Adrenal gland (tissue), 12 donors: ENCODE data around the gene MACROD2. TPM values are rescaled to one million over a fixed set of nuclear protein-coding genes. Genes with fewer than 3 reads are reported as not detected.

Source experiments
- DNase-seq, 7 donors: peaks; one replicate each; pipeline ENCODE4 v3.0.0-alpha.2; 2019 to 2020
- H3K27ac ChIP-seq, 5 donors: fragments of 200-600 bp; sonication (generic) in 4 of 5; 1 replicate in 3 of 5; 2 replicates in 2 of 5; pipeline versions ENCODE4 v1.5.1 to v1.8.0; 2016 to 2020; ENCODE audit warnings: mild to moderate bottlenecking in 1 of 5
- H3K27me3 ChIP-seq: fragments of 200-600 bp; 2 replicates; pipeline ENCODE4 v1.8.0; 2021
- H3K36me3 ChIP-seq, 2 donors: fragments of 200-600 bp; replicated peaks in 1 of 2; 1 replicate in 1 of 2; 2 replicates in 1 of 2; pipeline versions ENCODE4 v1.5.1 to v1.8.0; 2018 to 2022
- H3K4me1 ChIP-seq, 2 donors: fragments of 200-600 bp; replicated peaks in 1 of 2; 1 replicate in 1 of 2; 2 replicates in 1 of 2; pipeline versions ENCODE4 v1.5.1 to v1.8.0; 2018 to 2021
- H3K4me3 ChIP-seq, 4 donors: fragments of 200-600 bp; sonication (generic) in 3 of 4; one replicate each; pipeline ENCODE4 v1.5.1; 2016 to 2018
- H3K9me3 ChIP-seq, 3 donors: fragments of 200-600 bp; sonication (generic) in 1 of 3; replicated peaks in 1 of 3; 1 replicate in 2 of 3; 2 replicates in 1 of 3; pipeline versions ENCODE4 v1.5.1 to v1.8.0; 2016 to 2021
- CTCF ChIP-seq, 6 experiments: fragments of 450-650 bp in 4 of 6; fragments of 200-600 bp in 2 of 6; sonication (generic) in 1 of 6; IDR thresholded peaks; 1 replicate in 5 of 6; 2 replicates in 1 of 6; pipeline versions ENCODE4 v1.5.1 to v1.8.0; 2016 to 2021; ENCODE audit warnings: antibody characterized with exemption in 6 of 6, mild to moderate bottlenecking in 2 of 6, moderate library complexity in 1 of 6
- POLR2A ChIP-seq, 2 donors: fragments of 450-650 bp; IDR thresholded peaks; one replicate each; pipeline ENCODE4 v1.6.1; 2017; ENCODE audit warnings: antibody characterized with exemption in 2 of 2, mild to moderate bottlenecking in 2 of 2, moderate library complexity in 1 of 2
- WGBS, 4 donors: extraction: QIAGEN DNeasy Blood & Tissue Kit in 2 of 4; methylation state at CpG; one replicate each; pipeline versions ENCODE4 v1.1.5 to v1.1.7; 2013 to 2017; 5-methylcytosine and 5-hydroxymethylcytosine counted together
- intact Hi-C, 2 donors: fragments of 100-400 bp; cut with DNase I; formaldehyde crosslinking; loops; one replicate each; pipeline versions ENCODE4 v1.14.1 to v1.15.0; 2022 to 2023
- polyA plus RNA-seq, 3 donors: library from polyadenylated mRNA; stranded (reverse); fragments of 200-250 nt in 2 of 3; fragments of 350-450 nt in 1 of 3; fragmentation: Illumina TruSeq in 1 of 3; extraction: RNeasy Lipid Tissue Mini Kit (QIAGEN cat#74804) in 1 of 3; gene quantifications; one replicate each; pipeline ENCODE4 v1.2.3, GENCODE V29; 2013 to 2014
- total RNA-seq, 9 donors: library from RNA; depleted of rRNA in 4 of 9; stranded (reverse); fragments of >200 nt in 4 of 9; fragments of 120-200 nt in 1 of 9; fragmentation: NEBNext Ultra II Directional in 1 of 9; extraction: Animal tissue kit (Norgen Biotek cat#: 25700) in 1 of 9; gene quantifications; one replicate each; pipeline versions ENCODE4 v1.1.0 to v1.2.4, GENCODE V29; 2013 to 2023
- donor health status: healthy with polysubstance abuse.
- donor health status: Bipolar disorder and iron deficiency.
- donor health status: DM: yes; HTN: yes; CAD: no.
- donor health status: DM: no; HTN: no; CAD: no.
- donor health status: DM: no; HTN: no; CAD: no.
- donor health status: DM: yes; HTN: yes; CAD: no.

MACROD2 gene
- total and polyA plus RNA-seq, 12 donors: 1.1 to 21.2 (median 6.4) TPM

GRCh38 chr20:15178581-15178980 is 1183.3 kb downstream of the MACROD2 start:
- no peaks in the 10 kb centered on the region for H3K9me3 ChIP-seq
- no peak overlapping the region for H3K27ac ChIP-seq
- H3K4me3 ChIP-seq: no peak overlapping the region
- no peaks in the 10 kb centered on the region for H3K36me3 ChIP-seq
- no peaks in the 10 kb centered on the region for H3K4me1 ChIP-seq
- intact Hi-C loops: no loop called here
- TF ChIP-seq POLR2A (IDR thresholded peaks at IDR 0.05): no peak
- no peak for TF ChIP-seq CTCF (IDR thresholded peaks at IDR 0.05)
- DNase-seq: no peak
- no peaks in the 10 kb centered on the region for H3K27me3 ChIP-seq

GRCh38 chr20:15179381-15179780 is 1184.1 kb downstream of the MACROD2 start:
- no peak for DNase-seq
- Histone ChIP-seq H3K27me3 (no peaks in the 10 kb centered on the region), H3K27ac (no peak overlapping the region), H3K4me3 (no peak overlapping the region), H3K9me3 (no peaks in the 10 kb centered on the region), H3K4me1 (no peaks in the 10 kb centered on the region), H3K36me3 (no peaks in the 10 kb centered on the region)
- intact Hi-C loops: no loop called here
- WGBS, 4 donors: 61 to 71% (median 68%) methylated on average over 2 of the region's 2 CpGs
- no peak for TF ChIP-seq CTCF (IDR thresholded peaks at IDR 0.05)
- TF ChIP-seq POLR2A (IDR thresholded peaks at IDR 0.05): no peak

GRCh38 chr20:15179781-15180180 is 1184.5 kb downstream of the MACROD2 start:
- Histone ChIP-seq H3K4me1 (no peaks in the 10 kb centered on the region), H3K27me3 (no peaks in the 10 kb centered on the region), H3K9me3 (no peaks in the 10 kb centered on the region), H3K36me3 (no peaks in the 10 kb centered on the region), H3K4me3 (no peak overlapping the region), H3K27ac (no peak overlapping the region)
- WGBS, 4 donors: 93 to 96% (median 94%) methylated on average over 3 of the region's 3 CpGs
- no peak for TF ChIP-seq CTCF (IDR thresholded peaks at IDR 0.05)
- TF ChIP-seq POLR2A (IDR thresholded peaks at IDR 0.05): no peak
- intact Hi-C loops: no loop called here
- no peak for DNase-seq

GRCh38 chr20:15185322-15185721 is 1190.0 kb downstream of the MACROD2 start:
- no peak for TF ChIP-seq POLR2A (IDR thresholded peaks at IDR 0.05)
- no peak for TF ChIP-seq CTCF (IDR thresholded peaks at IDR 0.05)
- Histone ChIP-seq H3K9me3 (no peaks in the 10 kb centered on the region), H3K36me3 (no peaks in the 10 kb centered on the region), H3K27ac (no peak overlapping the region), H3K4me1 (no peaks in the 10 kb centered on the region), H3K4me3 (no peak overlapping the region), H3K27me3 (no peaks in the 10 kb centered on the region)
- WGBS, 4 donors: 79 to 81% (median 81%) methylated on average over 3 of the region's 3 CpGs
- intact Hi-C loops: no loop called here
- no peak for DNase-seq
